ENCODE data around the gene DPP3. TPM values are rescaled to one million over a fixed set of nuclear protein-coding genes. Genes with fewer than 3 reads are reported as not detected.
"Not testable (repeated sequence)": the region's sequence is repeated elsewhere in the genome, so short reads cannot be mapped to it uniquely, and the experiment has no call there.

The DPP3 gene
- total RNA-seq: 10 to 100 TPM in 8 of 10 donors, 1 to 10 TPM in 2; 8.8 to 25.2 (median 14.7) TPM
- polyA plus RNA-seq: 10 to 100 TPM in 1 of 2 donors, 1 to 10 TPM in 1; 6.2 to 28.9 TPM
- long read RNA-seq, donor 1, partial matches to known transcripts: 4 of 17 reads
- long read RNA-seq, donor 1, other reads (novel, unspliced or antisense): 5 of 17 reads
- long read RNA-seq, donor 2, partial matches to known transcripts: 7 of 15 reads
- long read RNA-seq, donor 2, other reads (novel, unspliced or antisense): 3 of 15 reads
- long read RNA-seq, donor 3, transcript DPP3-211 (18 exons, 3,078 nt): major isoform, 11 of 46 reads
- long read RNA-seq, donor 3, transcript DPP3-209 (18 exons, 2,974 nt): minor isoform, 6 of 46 reads
- long read RNA-seq, donor 3, partial matches to known transcripts: 22 of 46 reads
- long read RNA-seq, donor 3, other reads (novel, unspliced or antisense): 7 of 46 reads

DNA sequence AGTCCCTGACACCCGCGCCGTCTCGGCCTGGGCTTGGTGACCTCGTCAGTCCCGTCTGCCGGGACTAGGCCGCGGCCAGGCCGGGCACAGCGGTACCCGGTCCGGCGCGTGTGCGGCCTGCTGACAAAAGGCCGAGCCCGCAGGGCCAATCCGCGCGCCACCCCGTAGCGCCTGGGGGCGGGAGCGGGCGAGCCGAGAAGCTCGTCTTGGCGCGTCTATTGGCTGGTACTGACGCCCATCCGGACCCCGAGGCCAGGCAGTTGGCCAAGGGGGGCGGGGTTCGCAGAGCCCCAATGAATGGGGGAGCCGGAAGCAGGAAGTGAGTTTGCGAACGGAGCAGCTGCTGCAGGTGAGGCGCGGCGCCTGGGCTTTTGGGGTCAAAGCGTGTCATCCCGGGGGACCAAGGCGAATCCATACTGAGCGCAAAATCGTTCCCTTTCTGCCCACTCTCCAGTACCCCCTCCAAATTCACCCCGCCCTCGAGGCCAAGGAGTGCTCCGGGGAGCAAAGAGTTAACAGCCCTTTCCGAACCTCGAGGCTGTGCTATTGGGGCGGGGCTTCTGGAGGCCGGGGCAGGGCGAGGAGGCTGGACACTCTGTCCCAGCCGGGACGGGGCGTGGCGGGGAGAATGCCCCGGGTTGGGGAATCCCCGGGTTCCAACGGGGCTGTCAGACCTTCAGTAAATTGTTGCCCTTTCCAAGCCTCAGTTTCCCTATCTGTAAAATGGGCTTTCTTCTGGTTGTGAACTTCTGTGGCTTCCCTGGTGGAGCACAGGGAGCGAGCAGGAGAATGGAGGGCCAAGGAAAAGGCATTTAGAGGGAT, at the start of gene DPP3:
Gene DPP3, plus strand, starts transcription at position 318 of the 822 bp plus-strand sequence. CDS start 1,767 bp downstream, outside the sequence.
- Histone ChIP-seq H3K36me3 (peaks cover 0 to 39% (median 0%) of the 10 kb centered on the region in 9 donors), H3K27ac (peak within 1 kb of the TSS; percentile 67 to 96 (median 92)), H3K27me3 (no peaks in the 10 kb centered on the region), H3K4me3 (peak within 1 kb of the TSS; percentile 68 to 98 (median 77)), H3K4me1 (peaks cover 0 to 22% (median 17%) of the 10 kb centered on the region in 9 donors), H3K9me3 (no peaks in the 10 kb centered on the region)
- no peak for TF ChIP-seq CTCF (IDR thresholded peaks at IDR 0.05)
- intact Hi-C loops (cut with DNase I): no loop called here
- ATAC-seq: peak; percentile 96 to 98 (median 98)
- 1% methylated on average over 60 to 62 of the region's 62 CpGs for WGBS, 2 donors
- peak; percentile 97 to 98 for DNase-seq

DNA sequence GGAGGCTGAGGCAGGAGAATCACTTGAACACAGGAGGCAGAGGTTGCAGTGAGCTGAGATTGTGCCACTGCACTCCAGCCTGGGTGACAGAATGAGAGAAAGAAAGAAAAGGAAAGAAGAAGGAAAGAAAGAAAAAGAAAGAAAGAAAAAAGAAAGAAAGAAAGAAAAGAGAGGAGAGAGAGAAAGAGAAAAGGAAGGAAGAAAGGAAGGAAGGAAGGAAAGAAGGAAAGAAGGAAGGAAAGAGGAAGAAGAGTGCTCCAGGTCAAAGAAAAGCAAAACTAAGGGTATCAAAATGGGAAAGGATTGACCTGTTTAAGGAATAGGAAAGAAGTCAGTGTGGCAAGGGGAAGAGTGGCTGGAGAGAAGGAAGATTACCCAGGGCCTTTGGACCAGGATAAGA, 48.9 kb upstream of the DPP3 start:
- not testable (repeated sequence) for ATAC-seq, DNase-seq, H3K4me1 ChIP-seq, H3K27me3 ChIP-seq, H3K27ac ChIP-seq, H3K9me3 ChIP-seq, H3K4me3 ChIP-seq
- peaks cover 0 to 45% (median 15%) of the 10 kb centered on the region in 9 donors for H3K36me3 ChIP-seq
- intact Hi-C loops (cut with DNase I): loop anchor here in 2 of 10 donors (2.0 kb wide), 1 partner anchor 22 kb away; no protein-coding TSS in a partner anchor

GRCh38 chr11:66431871-66432329, 48.3 kb upstream of the DPP3 start:
- intact Hi-C loops (cut with DNase I): loop anchor here in 2 of 10 donors (2.0 kb wide), 1 partner anchor 23 kb away; no protein-coding TSS in a partner anchor
- not testable (repeated sequence) for H3K27me3 ChIP-seq, H3K4me1 ChIP-seq, ATAC-seq, DNase-seq, H3K4me3 ChIP-seq, H3K27ac ChIP-seq, H3K9me3 ChIP-seq
- H3K36me3 ChIP-seq: peaks cover 0 to 51% (median 15%) of the 10 kb centered on the region in 9 donors
- whole genome bisulfite sequencing, 2 donors: 88 to 91% methylated on average over 8 of the region's 8 CpGs

- H3K27ac ChIP-seq: no peak overlapping the region
- H3K4me3 ChIP-seq: no peak overlapping the region
- H3K36me3 ChIP-seq: peaks cover 0 to 54% (median 15%) of the 10 kb centered on the region in 9 donors
- 88 to 91% methylated on average over 7 of the region's 7 CpGs for WGBS, 2 donors
- no peak for TF ChIP-seq CTCF (IDR thresholded peaks at IDR 0.05)
- intact Hi-C loops (cut with DNase I): no loop called here
- no peaks in the 10 kb centered on the region for H3K27me3 ChIP-seq
- peaks cover 0 to 4% (median 2%) of the 10 kb centered on the region in 9 donors for H3K4me1 ChIP-seq
- DNase-seq (no peak), ATAC-seq (no peak)
- no peaks in the 10 kb centered on the region for H3K9me3 ChIP-seq
Observed at GRCh38 chr11:66432597-66432996, 47.6 kb upstream of the DPP3 start.

DNA sequence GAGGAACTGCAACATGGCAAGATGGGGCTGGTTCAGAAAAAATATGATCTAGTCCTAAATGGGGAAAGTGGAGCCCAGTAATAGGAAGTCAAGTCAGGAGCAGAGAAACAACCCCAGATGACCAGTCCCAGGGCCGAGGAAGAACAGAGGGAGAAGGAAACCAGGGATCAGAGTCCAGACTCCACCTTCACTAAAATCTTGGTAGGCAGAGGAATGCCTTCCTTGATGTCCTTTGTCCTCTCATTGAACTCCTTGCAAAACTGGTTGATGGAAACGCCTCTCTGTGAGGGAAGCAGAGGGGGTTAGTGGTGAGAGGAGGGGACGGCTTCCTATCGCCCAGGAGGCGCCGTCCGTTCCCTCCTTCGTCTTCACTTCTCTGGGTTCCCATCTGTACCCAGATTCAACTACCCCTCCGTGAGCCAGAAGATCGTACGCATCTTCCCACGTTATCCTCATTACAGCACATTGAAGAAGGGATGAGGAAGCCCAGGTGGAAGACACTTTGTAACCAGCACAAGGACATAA, 42.2 kb upstream of the DPP3 start:
- Histone ChIP-seq H3K27me3 (no peaks in the 10 kb centered on the region), H3K36me3 (peaks cover 0 to 41% (median 15%) of the 10 kb centered on the region in 9 donors), H3K9me3 (peaks cover 0 to 4% (median 0%) of the 10 kb centered on the region in 11 donors), H3K4me1 (peaks cover 3 to 12% (median 10%) of the 10 kb centered on the region in 9 donors), H3K4me3 (peak overlapping the region; percentile 74 to 96 (median 83)), H3K27ac (peak overlapping the region in 9 of 10 donors; percentile 70 to 95 (median 83))
- 8 to 9% methylated on average over 12 of the region's 12 CpGs for WGBS, 2 donors
- ATAC-seq (no peak), DNase-seq (no peak)
- TF ChIP-seq CTCF (IDR thresholded peaks at IDR 0.05): no peak
- intact Hi-C loops (cut with DNase I): loop anchor here in 1 of 10 donors (2.0 kb wide), 1 partner anchor 29 kb away; no protein-coding TSS in a partner anchor

Measured in heart right ventricle (tissue), 16 donors.